ENCODE measurements around the gene RAET1G. TPM values are rescaled to one million over a fixed set of nuclear protein-coding genes. Genes with fewer than 3 reads are reported as not detected.
"Not testable (repeated sequence)": the region's sequence is repeated elsewhere in the genome, so short reads cannot be mapped to it uniquely, and the experiment has no call there.

The RAET1G gene
- total RNA-seq, 1 donor from 2014 or later = not detected

DNA sequence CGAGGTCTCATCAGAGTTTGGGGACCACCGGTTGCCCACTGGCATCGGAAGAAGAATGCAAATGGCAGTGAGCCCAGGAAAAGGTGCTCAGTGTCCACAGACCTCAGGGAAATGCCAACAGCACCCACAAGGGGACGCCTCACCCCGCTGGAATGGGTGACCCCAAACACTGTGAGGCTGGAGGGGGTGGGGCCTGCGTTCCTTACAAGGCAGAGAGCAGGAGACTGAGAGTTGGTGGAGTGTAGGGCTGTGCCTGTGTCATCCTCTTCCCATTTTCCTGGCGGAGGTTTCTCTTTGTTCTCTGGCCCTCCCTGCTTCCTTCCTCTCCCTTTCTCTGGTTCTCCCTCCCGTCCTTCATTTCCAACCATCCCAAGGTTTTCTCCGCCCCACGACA is 31.0 kb upstream of the RAET1G start:
- H3K4me1 Mint-ChIP-seq; POLR2A ChIA-PET; H3K4me3 Mint-ChIP-seq; DNase-seq; H3K27ac Mint-ChIP-seq; intact Hi-C loops (cut with micrococcal nuclease); H3K9me3 Mint-ChIP-seq; H3K36me3 Mint-ChIP-seq (ENCODE audit: low read depth): not testable (repeated sequence)
- peak; percentile 82 for ATAC-seq (ENCODE audit: low read depth)
- peaks cover 65% of the 10 kb centered on the region for H3K27me3 Mint-ChIP-seq
- CTCF ChIA-PET = interaction anchor here (2.5 kb wide), 1 partner anchor 63 kb away, joined by 10 read pairs; no protein-coding TSS in a partner anchor

DNA sequence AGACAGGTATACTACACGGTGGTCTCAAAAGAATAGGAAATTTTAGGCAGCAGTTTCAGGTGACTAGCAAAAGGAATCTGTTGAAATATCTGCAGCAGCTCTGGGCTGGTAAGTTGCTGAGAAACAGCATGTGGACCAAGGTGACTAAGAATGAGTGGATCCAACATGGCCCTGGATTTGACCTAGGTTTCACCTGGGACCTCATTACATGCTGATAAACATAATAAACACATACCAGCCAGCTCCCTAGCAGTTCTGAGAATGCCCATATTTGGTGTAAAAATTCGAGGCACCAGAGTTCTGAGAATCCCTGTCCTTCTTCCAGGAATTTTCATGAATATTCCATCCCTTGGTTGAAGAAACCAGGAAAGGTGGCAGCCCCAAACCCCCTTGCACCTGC is 30.5 kb upstream of the RAET1G start:
- H3K4me3 Mint-ChIP-seq; POLR2A ChIA-PET; H3K4me1 Mint-ChIP-seq; DNase-seq; H3K9me3 Mint-ChIP-seq; H3K27ac Mint-ChIP-seq; intact Hi-C loops (cut with micrococcal nuclease); ATAC-seq (ENCODE audit: low read depth); H3K36me3 Mint-ChIP-seq (ENCODE audit: low read depth): not testable (repeated sequence)
- CTCF ChIA-PET = interaction anchor here (2.5 kb wide), 1 partner anchor 64 kb away, joined by 10 read pairs; no protein-coding TSS in a partner anchor
- peaks cover 66% of the 10 kb centered on the region for H3K27me3 Mint-ChIP-seq

DNA sequence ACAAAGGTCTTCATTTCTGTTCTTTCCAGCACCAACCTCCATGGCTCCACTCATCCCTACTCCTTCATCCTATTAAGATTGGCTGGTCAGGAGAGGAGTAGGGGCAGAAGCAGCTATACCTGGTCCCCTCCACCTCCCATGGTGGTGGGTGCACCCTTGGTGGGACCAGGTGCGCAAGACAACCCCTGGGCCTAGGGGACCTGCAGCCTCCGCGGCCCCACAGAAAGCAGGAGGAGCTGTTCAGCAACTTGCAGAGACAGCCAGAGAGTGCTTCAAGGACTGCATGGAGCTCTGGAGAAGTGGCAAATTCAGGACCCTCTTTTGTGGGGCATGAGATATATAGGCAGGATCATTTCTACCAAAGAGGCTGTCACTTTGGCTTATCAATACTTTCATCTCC is 28.7 kb upstream of the RAET1G start:
- TF ChIP-seq, protein P1, sequence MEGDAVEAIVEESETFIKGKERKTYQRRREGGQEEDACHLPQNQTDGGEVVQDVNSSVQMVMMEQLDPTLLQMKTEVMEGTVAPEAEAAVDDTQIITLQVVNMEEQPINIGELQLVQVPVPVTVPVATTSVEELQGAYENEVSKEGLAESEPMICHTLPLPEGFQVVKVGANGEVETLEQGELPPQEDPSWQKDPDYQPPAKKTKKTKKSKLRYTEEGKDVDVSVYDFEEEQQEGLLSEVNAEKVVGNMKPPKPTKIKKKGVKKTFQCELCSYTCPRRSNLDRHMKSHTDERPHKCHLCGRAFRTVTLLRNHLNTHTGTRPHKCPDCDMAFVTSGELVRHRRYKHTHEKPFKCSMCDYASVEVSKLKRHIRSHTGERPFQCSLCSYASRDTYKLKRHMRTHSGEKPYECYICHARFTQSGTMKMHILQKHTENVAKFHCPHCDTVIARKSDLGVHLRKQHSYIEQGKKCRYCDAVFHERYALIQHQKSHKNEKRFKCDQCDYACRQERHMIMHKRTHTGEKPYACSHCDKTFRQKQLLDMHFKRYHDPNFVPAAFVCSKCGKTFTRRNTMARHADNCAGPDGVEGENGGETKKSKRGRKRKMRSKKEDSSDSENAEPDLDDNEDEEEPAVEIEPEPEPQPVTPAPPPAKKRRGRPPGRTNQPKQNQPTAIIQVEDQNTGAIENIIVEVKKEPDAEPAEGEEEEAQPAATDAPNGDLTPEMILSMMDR (IDR thresholded peaks at IDR 0.05) = no peak
- Mint-ChIP-seq H3K27ac (no peak overlapping the region), H3K4me1 (peaks cover 8% of the 10 kb centered on the region), H3K27me3 (peaks cover 69% of the 10 kb centered on the region), H3K36me3 (ENCODE audit: low read depth) (no peaks in the 10 kb centered on the region), H3K4me3 (no peak overlapping the region), H3K9me3 (no peaks in the 10 kb centered on the region)
- intact Hi-C loops (cut with micrococcal nuclease) = no loop called here
- ChIA-PET CTCF (interaction anchor here (2.5 kb wide), 1 partner anchor 65 kb away, joined by 10 read pairs; no protein-coding TSS in a partner anchor), POLR2A (no interaction called here)
- DNase-seq = no peak
- ATAC-seq (ENCODE audit: low read depth) = no peak

DNA sequence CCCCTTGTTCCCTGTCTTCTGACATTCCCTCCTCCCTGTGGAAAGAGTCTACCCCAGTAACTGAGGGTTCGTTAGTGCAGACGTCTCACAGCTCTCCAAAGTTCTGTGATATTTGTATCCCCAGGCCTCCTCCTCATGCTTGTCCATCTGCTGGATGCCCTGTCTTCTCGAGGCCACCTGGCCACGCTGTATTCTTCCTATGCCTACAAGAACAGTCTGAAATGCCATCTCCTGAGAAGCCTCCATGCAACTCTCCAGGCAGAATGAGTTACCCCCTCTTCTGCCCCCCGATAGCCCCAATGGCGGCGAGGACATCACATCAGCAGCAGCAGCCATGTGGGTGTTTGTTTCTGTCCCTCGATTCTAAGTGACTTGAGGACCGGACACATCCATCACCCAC is 28.2 kb upstream of the RAET1G start:
- Mint-ChIP-seq H3K9me3 (no peaks in the 10 kb centered on the region), H3K36me3 (ENCODE audit: low read depth) (no peaks in the 10 kb centered on the region), H3K27me3 (peaks cover 70% of the 10 kb centered on the region), H3K4me1 (peaks cover 8% of the 10 kb centered on the region), H3K27ac (no peak overlapping the region), H3K4me3 (no peak overlapping the region)
- DNase-seq (no peak), ATAC-seq (ENCODE audit: low read depth) (no peak)
- ChIA-PET POLR2A (no interaction called here), CTCF (no interaction called here)
- intact Hi-C loops (cut with micrococcal nuclease) = no loop called here
- TF ChIP-seq, protein P1 (IDR thresholded peaks at IDR 0.05) = no peak

DNA sequence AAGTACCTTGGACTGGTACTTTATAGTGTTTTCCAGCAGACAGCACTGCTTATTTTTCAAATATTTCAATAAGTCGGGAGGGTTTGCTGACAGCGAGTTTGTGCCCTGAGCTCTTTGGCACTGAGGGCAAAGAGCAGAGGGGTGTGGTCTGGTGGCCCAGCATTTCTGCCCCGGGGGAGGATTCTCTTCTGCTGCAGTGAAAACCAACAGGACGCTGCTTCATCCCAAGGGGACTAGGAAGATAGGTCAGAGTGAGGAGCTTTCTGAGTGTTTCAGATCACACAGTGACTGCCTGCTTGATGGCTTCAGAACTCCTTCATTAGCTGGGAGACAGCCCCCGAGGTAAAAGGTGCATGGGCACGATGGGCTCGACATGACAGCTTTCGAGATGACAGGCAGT is 27.5 kb upstream of the RAET1G start:
- POLR2A ChIA-PET = no interaction called here
- Mint-ChIP-seq H3K4me1 (peaks cover 7% of the 10 kb centered on the region), H3K9me3 (no peaks in the 10 kb centered on the region), H3K36me3 (ENCODE audit: low read depth) (no peaks in the 10 kb centered on the region), H3K27me3 (peaks cover 63% of the 10 kb centered on the region), H3K4me3 (no peak overlapping the region), H3K27ac (no peak overlapping the region)
- intact Hi-C loops (cut with micrococcal nuclease) = no loop called here
- no peak for ATAC-seq (ENCODE audit: low read depth)
- DNase-seq = no peak
- TF ChIP-seq, protein P1 (IDR thresholded peaks at IDR 0.05) = no peak
- CTCF ChIA-PET = no interaction called here

DNA sequence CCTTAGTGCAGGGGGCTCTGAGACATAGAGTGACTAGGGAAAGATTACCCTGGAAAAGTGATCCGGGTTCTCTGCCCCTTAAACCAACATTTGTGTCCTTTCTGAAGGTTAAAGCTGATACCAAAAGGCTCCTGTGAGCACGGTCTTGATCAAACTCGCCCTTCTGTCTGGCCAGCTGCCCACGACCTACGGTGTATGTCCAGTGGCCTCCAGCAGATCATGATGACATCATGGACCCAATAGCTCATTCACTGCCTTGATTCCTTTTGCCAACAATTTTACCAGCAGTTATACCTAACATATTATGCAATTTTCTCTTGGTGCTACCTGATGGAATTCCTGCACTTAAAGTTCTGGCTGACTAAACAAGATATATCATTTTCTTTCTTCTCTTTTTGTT is 25.7 kb upstream of the RAET1G start:
- peaks cover 58% of the 10 kb centered on the region for H3K27me3 Mint-ChIP-seq
- CTCF ChIA-PET = no interaction called here
- intact Hi-C loops (cut with micrococcal nuclease) = no loop called here

More for the DNA sequence above, 25.7 kb upstream of the RAET1G start:
- Mint-ChIP-seq H3K36me3 (ENCODE audit: low read depth) (no peaks in the 10 kb centered on the region), H3K9me3 (no peaks in the 10 kb centered on the region), H3K4me1 (peaks cover 2% of the 10 kb centered on the region), H3K4me3 (no peak overlapping the region), H3K27ac (no peak overlapping the region)
- ATAC-seq (ENCODE audit: low read depth) (no peak), DNase-seq (no peak)
- TF ChIP-seq, protein P1 (IDR thresholded peaks at IDR 0.05) = no peak
- POLR2A ChIA-PET = no interaction called here
